ENCODE measurements around the gene IFNA8. TPM values are rescaled to one million over a fixed set of nuclear protein-coding genes. Genes with fewer than 3 reads are reported as not detected.

The IFNA8 gene
- total RNA-seq, 1 donor from 2014 or later, result not detected

- Histone ChIP-seq H3K9me3 (ENCODE audit: control insufficient read depth in 3 of 3, low read length in 3 of 3) (no peaks in the 10 kb centered on the region), H3K27me3 (ENCODE audit: control insufficient read depth in 3 of 3, insufficient read depth in 3 of 3, low read length in 3 of 3) (no peaks in the 10 kb centered on the region), H3K36me3 (ENCODE audit: control insufficient read depth in 3 of 3, insufficient read depth in 3 of 3, low read length in 3 of 3) (no peaks in the 10 kb centered on the region), H3K27ac (ENCODE audit: low read depth, low read length) (no peak overlapping the region), H3K4me3 (ENCODE audit: low read length in 3 of 3) (no peak overlapping the region), H3K4me1 (ENCODE audit: control insufficient read depth in 3 of 3, insufficient read depth in 3 of 3, low read length in 3 of 3) (no peaks in the 10 kb centered on the region), H3K9ac (ENCODE audit: low read depth in 1 of 3, low read length in 3 of 3) (no peak overlapping the region)
Measured at GRCh38 chr9:21450733-21451394, 41.9 kb downstream of the IFNA8 start.

- H3K4me3 ChIP-seq (ENCODE audit: low read length in 3 of 3), result no peak overlapping the region
Measured at GRCh38 chr9:21452681-21453080, 43.8 kb downstream of the IFNA8 start.

DNA sequence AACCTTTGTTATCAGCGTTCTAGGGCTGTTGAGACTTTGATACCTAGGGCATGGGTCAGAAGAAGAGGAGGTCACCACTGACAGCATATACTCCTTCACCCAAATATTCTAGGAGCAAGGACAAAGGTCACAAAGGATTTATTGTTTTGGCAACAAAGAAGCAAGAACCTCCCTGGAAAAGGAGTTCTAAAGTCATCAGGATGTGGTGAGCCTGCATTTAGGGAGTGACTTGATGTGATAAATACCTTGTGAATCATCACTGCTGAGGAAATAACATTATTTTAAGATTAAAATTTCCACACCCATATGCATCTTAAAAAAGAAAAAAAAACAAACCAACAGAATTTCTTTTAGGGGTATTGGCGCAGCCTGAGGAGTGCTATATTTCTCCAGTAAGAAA is 45.2 kb downstream of the IFNA8 start:
- Histone ChIP-seq H3K9ac (ENCODE audit: low read depth in 1 of 3, low read length in 3 of 3) (no peak overlapping the region), H3K36me3 (ENCODE audit: control insufficient read depth in 3 of 3, insufficient read depth in 3 of 3, low read length in 3 of 3) (no peaks in the 10 kb centered on the region), H3K27ac (ENCODE audit: low read depth, low read length) (no peak overlapping the region), H3K27me3 (ENCODE audit: control insufficient read depth in 3 of 3, insufficient read depth in 3 of 3, low read length in 3 of 3) (peaks cover 0 to 3% (median 0%) of the 10 kb centered on the region in 3 donors), H3K9me3 (ENCODE audit: control insufficient read depth in 3 of 3, low read length in 3 of 3) (no peaks in the 10 kb centered on the region), H3K4me1 (ENCODE audit: control insufficient read depth in 3 of 3, insufficient read depth in 3 of 3, low read length in 3 of 3) (no peaks in the 10 kb centered on the region), H3K4me3 (ENCODE audit: low read length in 3 of 3) (no peak overlapping the region)

More at GRCh38 chr9:21452681-21453080, 43.8 kb downstream of the IFNA8 start:
- H3K4me1 ChIP-seq (ENCODE audit: control insufficient read depth in 3 of 3, insufficient read depth in 3 of 3, low read length in 3 of 3), result no peaks in the 10 kb centered on the region
- H3K36me3 ChIP-seq (ENCODE audit: control insufficient read depth in 3 of 3, insufficient read depth in 3 of 3, low read length in 3 of 3), result no peaks in the 10 kb centered on the region
- no peak overlapping the region for H3K9ac ChIP-seq (ENCODE audit: low read depth in 1 of 3, low read length in 3 of 3)
- H3K27me3 ChIP-seq (ENCODE audit: control insufficient read depth in 3 of 3, insufficient read depth in 3 of 3, low read length in 3 of 3), result peaks cover 0 to 3% (median 0%) of the 10 kb centered on the region in 3 donors
- no peak overlapping the region for H3K27ac ChIP-seq (ENCODE audit: low read depth, low read length)
- no peaks in the 10 kb centered on the region for H3K9me3 ChIP-seq (ENCODE audit: control insufficient read depth in 3 of 3, low read length in 3 of 3)

GRCh38 chr9:21455320-21455719 is 46.4 kb downstream of the IFNA8 start:
- Histone ChIP-seq H3K27ac (ENCODE audit: low read depth, low read length) (no peak overlapping the region), H3K4me3 (ENCODE audit: low read length in 3 of 3) (no peak overlapping the region), H3K36me3 (ENCODE audit: control insufficient read depth in 3 of 3, insufficient read depth in 3 of 3, low read length in 3 of 3) (no peaks in the 10 kb centered on the region), H3K9ac (ENCODE audit: low read depth in 1 of 3, low read length in 3 of 3) (no peak overlapping the region), H3K4me1 (ENCODE audit: control insufficient read depth in 3 of 3, insufficient read depth in 3 of 3, low read length in 3 of 3) (no peaks in the 10 kb centered on the region), H3K9me3 (ENCODE audit: control insufficient read depth in 3 of 3, low read length in 3 of 3) (no peaks in the 10 kb centered on the region), H3K27me3 (ENCODE audit: control insufficient read depth in 3 of 3, insufficient read depth in 3 of 3, low read length in 3 of 3) (peaks cover 0 to 3% (median 0%) of the 10 kb centered on the region in 3 donors)

Other genes with a start within 250 kb of the IFNA8 start
- not detected for gene IFNA21, start 242.5 kb upstream of the IFNA8 start, total RNA-seq
- gene IFNA4, start 221.5 kb upstream of the IFNA8 start, total RNA-seq, result not detected
- gene IFNA7, start 206.9 kb upstream of the IFNA8 start, total RNA-seq, result not detected
- not detected for gene IFNA10, start 202.0 kb upstream of the IFNA8 start, total RNA-seq
- gene IFNA16, start 191.8 kb upstream of the IFNA8 start, total RNA-seq, result not detected
- not detected for gene IFNA17, start 180.9 kb upstream of the IFNA8 start, total RNA-seq
- not detected for gene IFNA14, start 169.1 kb upstream of the IFNA8 start, total RNA-seq
- not detected for gene IFNA5, start 103.8 kb upstream of the IFNA8 start, total RNA-seq
- 24.5 TPM for gene KLHL9, start 73.7 kb upstream of the IFNA8 start, total RNA-seq
- gene IFNA6, start 58.2 kb upstream of the IFNA8 start, total RNA-seq, result not detected
- 0.52 TPM for gene IFNA13, start 41.1 kb upstream of the IFNA8 start, total RNA-seq
- not detected for gene IFNA2, start 23.7 kb upstream of the IFNA8 start, total RNA-seq
- not detected for gene IFNA1, start 31.3 kb downstream of the IFNA8 start, total RNA-seq
- not detected for gene IFNE, start 73.2 kb downstream of the IFNA8 start, total RNA-seq